Skeletal muscle tissue (tissue), 4 donors: ENCODE results near the gene EPSTI1. TPM values are rescaled to one million over a fixed set of nuclear protein-coding genes. Genes with fewer than 3 reads are reported as not detected.

Experiments
- H3K27ac ChIP-seq: one replicate; pipeline ENCODE4 v1.7.0; 2013; ENCODE audit warnings: mild to moderate bottlenecking, low read depth, low read length, inconsistent platforms
- H3K27me3 ChIP-seq, 3 donors: one replicate each; pipeline ENCODE4 v1.7.0; 2013; ENCODE audit warnings: low read length in 3 of 3; ENCODE audit not compliant: control insufficient read depth in 3 of 3, insufficient read depth in 3 of 3
- H3K36me3 ChIP-seq, 3 donors: one replicate each; pipeline ENCODE4 v1.7.0; 2013; ENCODE audit warnings: low read length in 3 of 3; ENCODE audit not compliant: control insufficient read depth in 3 of 3, insufficient read depth in 3 of 3
- H3K4me1 ChIP-seq, 3 donors: one replicate each; pipeline ENCODE4 v1.7.0; 2013; ENCODE audit warnings: low read length in 3 of 3, mild to moderate bottlenecking in 3 of 3; ENCODE audit not compliant: control insufficient read depth in 3 of 3, insufficient read depth in 3 of 3
- H3K4me3 ChIP-seq, 3 donors: one replicate each; pipeline ENCODE4 v1.7.0; 2013; ENCODE audit warnings: low read length in 3 of 3
- H3K9ac ChIP-seq, 3 donors: one replicate each; pipeline ENCODE4 v1.7.0; 2013; ENCODE audit warnings: low read length in 3 of 3, mild to moderate bottlenecking in 3 of 3, moderate library complexity in 2 of 3, low read depth in 1 of 3
- H3K9me3 ChIP-seq, 3 donors: one replicate each; pipeline ENCODE4 v1.7.0; 2013; ENCODE audit warnings: low read length in 3 of 3; ENCODE audit not compliant: control insufficient read depth in 3 of 3
- total RNA-seq: library from RNA; depleted of rRNA; stranded (reverse); fragments of >200 nt; gene quantifications from one replicate; pipeline ENCODE4 v1.2.3, GENCODE V29; 2014
- donor health status: Osteomylitis.

The EPSTI1 gene
- total RNA-seq, 1 donor from 2014 or later: 1.6 TPM

- no peak overlapping the region for H3K27ac ChIP-seq
- no peak overlapping the region for H3K4me3 ChIP-seq
- no peaks in the 10 kb centered on the region for H3K27me3 ChIP-seq
- no peaks in the 10 kb centered on the region for H3K4me1 ChIP-seq
- no peak overlapping the region for H3K9ac ChIP-seq
- no peaks in the 10 kb centered on the region for H3K36me3 ChIP-seq
- H3K9me3 ChIP-seq: no peaks in the 10 kb centered on the region
Measured at GRCh38 chr13:43006893-43007631, 15.0 kb upstream of the EPSTI1 start.

GRCh38 chr13:43005460-43006236, 13.6 kb upstream of the EPSTI1 start:
- no peaks in the 10 kb centered on the region for H3K9me3 ChIP-seq
- H3K27ac ChIP-seq: no peak overlapping the region
- H3K27me3 ChIP-seq: no peaks in the 10 kb centered on the region
- no peaks in the 10 kb centered on the region for H3K36me3 ChIP-seq
- no peak overlapping the region for H3K9ac ChIP-seq
- H3K4me3 ChIP-seq: no peak overlapping the region
- no peaks in the 10 kb centered on the region for H3K4me1 ChIP-seq

DNA sequence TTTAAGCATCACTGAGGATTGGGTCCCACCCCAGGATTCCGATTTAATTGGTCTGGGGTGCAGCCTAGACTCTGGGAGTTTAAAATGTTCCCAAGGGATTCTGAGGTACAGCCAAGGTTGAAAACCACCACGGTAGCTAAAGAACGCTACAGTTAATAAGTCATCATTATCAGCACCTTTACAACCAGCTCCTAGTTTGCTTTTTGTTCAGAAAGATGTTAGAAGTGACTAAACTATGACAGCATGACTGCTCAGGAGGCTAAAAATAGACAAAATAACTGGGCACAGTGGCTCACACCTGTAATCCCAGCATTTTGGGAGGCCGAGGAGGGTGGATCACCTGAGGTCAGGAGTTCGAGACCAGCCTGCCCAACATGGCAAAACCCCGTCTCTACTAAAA, 11.7 kb upstream of the EPSTI1 start:
- no peaks in the 10 kb centered on the region for H3K36me3 ChIP-seq
- H3K9ac ChIP-seq: no peak overlapping the region
- H3K27me3 ChIP-seq: no peaks in the 10 kb centered on the region
- H3K27ac ChIP-seq: no peak overlapping the region
- H3K4me1 ChIP-seq: no peaks in the 10 kb centered on the region
- H3K9me3 ChIP-seq: no peaks in the 10 kb centered on the region
- H3K4me3 ChIP-seq: no peak overlapping the region

DNA sequence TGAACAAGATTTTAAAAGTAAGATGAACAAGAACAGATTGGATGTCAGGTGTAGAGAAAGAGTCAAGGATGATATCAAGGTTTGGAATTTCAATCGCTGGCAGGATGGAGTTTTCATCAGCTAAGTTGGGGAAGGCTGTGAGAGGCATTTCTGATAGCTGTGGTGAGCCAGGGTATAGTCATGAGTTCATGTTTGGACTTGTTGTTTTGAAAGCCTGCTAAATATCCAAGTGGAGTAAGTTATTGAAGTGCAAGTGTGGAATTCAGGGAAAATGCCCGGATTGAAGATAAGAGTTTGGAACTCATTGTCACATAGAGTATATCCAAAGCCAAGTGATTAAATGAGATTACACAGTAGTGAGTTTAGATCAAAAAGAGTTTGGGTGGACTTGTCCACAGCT, 11.0 kb upstream of the EPSTI1 start:
- Histone ChIP-seq H3K27ac (no peak overlapping the region), H3K9ac (no peak overlapping the region), H3K36me3 (no peaks in the 10 kb centered on the region), H3K9me3 (no peaks in the 10 kb centered on the region), H3K27me3 (no peaks in the 10 kb centered on the region), H3K4me3 (no peak overlapping the region), H3K4me1 (no peaks in the 10 kb centered on the region)

DNA sequence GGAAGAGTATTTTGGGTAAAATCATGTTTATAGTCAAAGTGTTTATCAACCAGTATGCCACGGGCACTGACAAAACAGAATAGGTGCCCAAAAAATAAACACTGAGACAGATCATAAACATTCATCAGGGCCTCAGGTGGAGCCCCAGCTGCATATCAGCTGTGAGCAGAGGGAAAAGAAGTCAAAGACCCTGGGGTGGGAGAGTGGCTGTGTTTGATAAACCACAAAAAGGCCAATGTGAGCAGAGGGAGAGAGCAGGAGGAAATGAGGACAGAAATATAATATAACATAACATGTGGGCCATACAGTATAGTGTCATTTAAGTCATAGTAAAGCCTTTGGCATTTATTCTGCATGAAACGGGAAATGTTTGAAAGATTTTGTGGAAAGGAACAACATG, 10.0 kb upstream of the EPSTI1 start:
- Histone ChIP-seq H3K36me3 (no peaks in the 10 kb centered on the region), H3K9me3 (no peaks in the 10 kb centered on the region), H3K27ac (no peak overlapping the region), H3K4me1 (no peaks in the 10 kb centered on the region), H3K4me3 (no peak overlapping the region), H3K9ac (no peak overlapping the region), H3K27me3 (no peaks in the 10 kb centered on the region)

- H3K27ac ChIP-seq: no peak overlapping the region
- no peaks in the 10 kb centered on the region for H3K9me3 ChIP-seq
- no peaks in the 10 kb centered on the region for H3K27me3 ChIP-seq
- H3K4me3 ChIP-seq: no peak overlapping the region
- H3K9ac ChIP-seq: no peak overlapping the region
- H3K4me1 ChIP-seq: no peaks in the 10 kb centered on the region
- no peaks in the 10 kb centered on the region for H3K36me3 ChIP-seq
Measured at GRCh38 chr13:43000676-43001075, 8.6 kb upstream of the EPSTI1 start.

- Histone ChIP-seq H3K27ac (no peak overlapping the region), H3K36me3 (no peaks in the 10 kb centered on the region), H3K9ac (no peak overlapping the region), H3K27me3 (no peaks in the 10 kb centered on the region), H3K4me1 (no peaks in the 10 kb centered on the region), H3K9me3 (no peaks in the 10 kb centered on the region), H3K4me3 (no peak overlapping the region)
Measured at GRCh38 chr13:42999491-42999890, 7.5 kb upstream of the EPSTI1 start.

DNA sequence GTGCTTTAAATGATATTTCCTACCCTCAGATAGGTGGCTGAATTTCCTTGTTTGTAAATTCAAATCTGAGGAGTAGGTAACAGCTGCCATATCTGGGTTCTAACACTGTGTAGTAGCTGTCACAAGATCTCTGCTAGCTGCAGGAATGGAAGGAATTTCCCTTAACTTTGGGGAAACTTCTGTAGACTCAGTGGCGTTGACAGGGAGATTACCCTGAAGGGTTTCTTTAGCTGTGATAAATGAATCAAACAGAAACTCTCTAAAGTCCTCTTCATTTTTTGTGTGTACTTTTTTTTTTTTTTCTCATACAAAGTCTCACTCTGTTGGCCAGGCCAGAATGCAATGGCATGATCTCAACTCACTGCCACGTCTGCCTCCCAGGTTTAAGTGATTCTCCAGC, 5.3 kb upstream of the EPSTI1 start:
- Histone ChIP-seq H3K27me3 (no peaks in the 10 kb centered on the region), H3K9ac (no peak overlapping the region), H3K4me3 (no peak overlapping the region), H3K9me3 (no peaks in the 10 kb centered on the region), H3K27ac (no peak overlapping the region), H3K36me3 (no peaks in the 10 kb centered on the region), H3K4me1 (peaks cover 0 to 2% (median 0%) of the 10 kb centered on the region in 3 donors)

GRCh38 chr13:42996584-42996983, 4.5 kb upstream of the EPSTI1 start:
- Histone ChIP-seq H3K27me3 (no peaks in the 10 kb centered on the region), H3K4me1 (peaks cover 0 to 10% (median 0%) of the 10 kb centered on the region in 3 donors), H3K27ac (no peak overlapping the region), H3K36me3 (no peaks in the 10 kb centered on the region), H3K4me3 (no peak overlapping the region), H3K9ac (no peak overlapping the region), H3K9me3 (no peaks in the 10 kb centered on the region)

- Histone ChIP-seq H3K36me3 (no peaks in the 10 kb centered on the region), H3K9me3 (no peaks in the 10 kb centered on the region), H3K9ac (no peak overlapping the region), H3K4me3 (no peak overlapping the region), H3K27me3 (no peaks in the 10 kb centered on the region), H3K27ac (no peak overlapping the region), H3K4me1 (peaks cover 0 to 16% (median 5%) of the 10 kb centered on the region in 3 donors)
Measured at GRCh38 chr13:42994878-42995277, 2.8 kb upstream of the EPSTI1 start.
